H1 (cell line): Measurements from ENCODE around the gene DIPK1B. TPM values are rescaled to one million over a fixed set of nuclear protein-coding genes. Genes with fewer than 3 reads are reported as not detected.

Source experiments
- CTCF ChIA-PET: fragments of 300-600 bp; sonication (Branson Sonifier 250); formaldehyde crosslinking; loops from one replicate; lab custom pipeline; 2021; ENCODE audit not compliant: partially characterized antibody; lab: Charles Lee
- POLR2A ChIA-PET: fragments of 300-600 bp; sonication (Branson Sonifier 250); formaldehyde crosslinking; loops from one replicate; lab custom pipeline; 2021; ENCODE audit warnings: inconsistent platforms; ENCODE audit not compliant: partially characterized antibody; lab: Charles Lee
- DNase-seq, 2 experiments: peaks; one replicate each; pipeline versions ENCODE4 v3.0.0 to v3.0.0-alpha.2; 2010 to 2022; ENCODE audit warnings: low spot score in 2 of 2, low read depth in 1 of 2, mixed read lengths in 1 of 2
- FAIRE-seq: peaks from 2 replicates; lab custom pipeline; 2011; peaks lifted over from hg19 to GRCh38; lab: Jason Lieb, UNC
- H2AFZ ChIP-seq: 2 replicates; pipeline ENCODE4 v1.8.1; 2012; ENCODE audit warnings: low read length, inconsistent platforms
- H2AK5ac ChIP-seq: 2 replicates; pipeline ENCODE4 v1.6.1; 2013; ENCODE audit warnings: low read depth, low read length
- H2BK120ac ChIP-seq: replicated peaks from 2 replicates; pipeline ENCODE3; 2013; ENCODE audit warnings: low read depth, low read length, inconsistent platforms
- H2BK12ac ChIP-seq: 2 replicates; pipeline ENCODE4 v1.6.1; 2013; ENCODE audit warnings: low read depth, low read length
- H2BK15ac ChIP-seq: 2 replicates; pipeline ENCODE4 v1.6.1; 2013; ENCODE audit warnings: low read length
- H2BK20ac ChIP-seq: 2 replicates; pipeline ENCODE4 v1.6.1; 2013; ENCODE audit warnings: low read length
- H2BK5ac ChIP-seq: 2 replicates; pipeline ENCODE4 v1.6.1; 2013; ENCODE audit warnings: low read depth, low read length
- H3K14ac ChIP-seq: 2 replicates; pipeline ENCODE4 v1.6.1; 2013; ENCODE audit warnings: inconsistent platforms; ENCODE audit not compliant: insufficient read length
- H3K18ac ChIP-seq: 2 replicates; pipeline ENCODE4 v1.6.1; 2013; ENCODE audit warnings: low read length; ENCODE audit errors: extremely low read depth
- H3K23ac ChIP-seq: 2 replicates; pipeline ENCODE4 v1.6.1; 2013; ENCODE audit warnings: inconsistent platforms; ENCODE audit not compliant: insufficient read length
- H3K23me2 ChIP-seq: 2 replicates; pipeline ENCODE4 v1.6.1; 2013; ENCODE audit warnings: low read depth, low read length
- H3K27ac ChIP-seq: 2 replicates; pipeline ENCODE4 v1.6.1; 2011; ENCODE audit warnings: low read depth, low read length, inconsistent platforms
- H3K27me3 ChIP-seq, 4 experiments: replicated peaks in 1 of 4; 1 replicate in 1 of 4; 2 replicates in 3 of 4; pipeline versions ENCODE4 v1.6.1 to v1.8.1; 2011 to 2013; ENCODE audit warnings: low read length in 3 of 4, mild to moderate bottlenecking in 3 of 4, inconsistent platforms in 2 of 4, mixed read lengths in 2 of 4, moderate library complexity in 1 of 4; ENCODE audit not compliant: control insufficient read depth in 3 of 4, insufficient read depth in 3 of 4; ENCODE audit errors: extremely low read depth in 1 of 4
- H3K36me3 ChIP-seq, 4 experiments: 2 replicates each; pipeline versions ENCODE4 v1.6.1 to v1.8.1; 2011 to 2013; ENCODE audit warnings: mild to moderate bottlenecking in 4 of 4, low read length in 3 of 4, moderate library complexity in 2 of 4, control low read depth in 1 of 4, inconsistent platforms in 1 of 4; ENCODE audit not compliant: insufficient read depth in 4 of 4, control insufficient read depth in 2 of 4
- H3K4ac ChIP-seq: replicated peaks from 2 replicates; pipeline ENCODE3; 2013; ENCODE audit warnings: low read length, low read depth, mixed read lengths, inconsistent platforms; ENCODE audit not compliant: insufficient read length
- H3K4me1 ChIP-seq, 4 experiments: replicated peaks in 1 of 4; 1 replicate in 1 of 4; 2 replicates in 3 of 4; pipeline versions ENCODE4 v1.6.1 to v1.8.1; 2011 to 2013; ENCODE audit warnings: low read length in 3 of 4, inconsistent platforms in 2 of 4, mixed read lengths in 1 of 4; ENCODE audit not compliant: insufficient read depth in 4 of 4, control insufficient read depth in 3 of 4
- H3K4me2 ChIP-seq, 2 experiments: 2 replicates each; pipeline versions ENCODE4 v1.6.1 to v1.8.1; 2011 to 2013; ENCODE audit warnings: low read depth in 2 of 2, low read length in 2 of 2, control low read depth in 1 of 2, inconsistent platforms in 1 of 2, mild to moderate bottlenecking in 1 of 2; ENCODE audit not compliant: insufficient read depth in 1 of 2
- H3K4me3 ChIP-seq, 4 experiments: fragments of 200-600, 300-600 bp in 1 of 4; sonication (generic), shearing (Covaris generic), sonication (Bioruptor Twin) in 1 of 4; 2 replicates each; pipeline versions ENCODE4 v1.5.1 to v1.8.1; 2011 to 2016; ENCODE audit warnings: low read length in 4 of 4, low read depth in 3 of 4, control low read depth in 2 of 4, inconsistent platforms in 2 of 4, mild to moderate bottlenecking in 2 of 4, mixed read lengths in 1 of 4, moderate library complexity in 1 of 4; ENCODE audit not compliant: insufficient read depth in 2 of 4; ENCODE audit errors: extremely low read depth in 1 of 4
- H3K56ac ChIP-seq: replicated peaks from 2 replicates; pipeline ENCODE3; 2013; ENCODE audit warnings: low read depth, mild to moderate bottlenecking, mixed read lengths, low read length, inconsistent platforms; ENCODE audit not compliant: insufficient read length
- H3K79me1 ChIP-seq: 2 replicates; pipeline ENCODE4 v1.6.1; 2013; ENCODE audit warnings: low read depth, low read length, control low read depth
- H3K79me2 ChIP-seq, 2 experiments: 2 replicates each; pipeline versions ENCODE4 v1.6.1 to v1.8.1; 2012 to 2013; ENCODE audit warnings: low read length in 2 of 2, mild to moderate bottlenecking in 2 of 2, inconsistent platforms in 1 of 2; ENCODE audit not compliant: insufficient read depth in 2 of 2, control insufficient read depth in 1 of 2
- H3K9ac ChIP-seq, 4 experiments: replicated peaks in 1 of 4; 1 replicate in 1 of 4; 2 replicates in 3 of 4; pipeline versions ENCODE4 v1.6.1 to v1.8.1; 2011 to 2013; ENCODE audit warnings: low read depth in 3 of 4, low read length in 3 of 4, control low read depth in 2 of 4, mild to moderate bottlenecking in 2 of 4, moderate library complexity in 2 of 4, inconsistent platforms in 1 of 4; ENCODE audit errors: extremely low read depth in 1 of 4
- H3K9me3 ChIP-seq, 2 experiments: 2 replicates each; pipeline versions ENCODE4 v1.6.1 to v1.8.1; 2012 to 2013; ENCODE audit warnings: mild to moderate bottlenecking in 2 of 2, moderate library complexity in 2 of 2, control low read depth in 1 of 2, inconsistent platforms in 1 of 2, low read depth in 1 of 2, low read length in 1 of 2, mixed read lengths in 1 of 2; ENCODE audit not compliant: insufficient read depth in 2 of 2
- H4K20me1 ChIP-seq, 2 experiments: replicated peaks in 1 of 2; 2 replicates each; pipeline versions ENCODE3 to v1.8.1; 2011 to 2013; ENCODE audit warnings: inconsistent platforms in 2 of 2, low read length in 2 of 2, mild to moderate bottlenecking in 1 of 2; ENCODE audit not compliant: insufficient read depth in 2 of 2, control insufficient read depth in 1 of 2
- H4K5ac ChIP-seq: 2 replicates; pipeline ENCODE4 v1.6.1; 2013; ENCODE audit warnings: low read length, low read depth, mixed read lengths, inconsistent platforms; ENCODE audit not compliant: insufficient read length
- H4K8ac ChIP-seq: 2 replicates; pipeline ENCODE4 v1.8.0; 2013; ENCODE audit warnings: mild to moderate bottlenecking, moderate library complexity, low read length, inconsistent platforms; ENCODE audit not compliant: insufficient read depth; ENCODE audit errors: extremely low read depth
- H4K91ac ChIP-seq: replicated peaks from 2 replicates; pipeline ENCODE3; 2013; ENCODE audit warnings: low read length, mixed read lengths, inconsistent platforms; ENCODE audit not compliant: insufficient read length
- BRCA1 ChIP-seq: IDR thresholded peaks from 2 replicates; pipeline ENCODE4 v1.6.1; 2012; ENCODE audit warnings: low read depth, low read length, improper control_type of control experiment
- CHD2 ChIP-seq: IDR thresholded peaks from 2 replicates; pipeline ENCODE4 v1.6.1; 2012; ENCODE audit warnings: low read length, improper control_type of control experiment
- CREB1 ChIP-seq: IDR thresholded peaks from 2 replicates; pipeline ENCODE4 v1.6.1; 2012; ENCODE audit warnings: inconsistent platforms
- HDAC2 ChIP-seq, 2 experiments: fragments of 300-600 bp in 1 of 2; sonication (generic) in 1 of 2; IDR thresholded peaks; 2 replicates each; pipeline ENCODE4 v1.6.1; 2011 to 2012; ENCODE audit warnings: low read depth in 2 of 2, low read length in 2 of 2, mild to moderate bottlenecking in 2 of 2, moderate library complexity in 2 of 2, borderline replicate concordance in 1 of 2, inconsistent platforms in 1 of 2
- NANOG ChIP-seq: IDR thresholded peaks from 2 replicates; pipeline ENCODE4 v1.6.1; 2011; ENCODE audit warnings: low read length, low read depth, mild to moderate bottlenecking, inconsistent platforms; ENCODE audit not compliant: insufficient read depth, poor library complexity, severe bottlenecking
- POLR2AphosphoS5 ChIP-seq: IDR thresholded peaks from 2 replicates; pipeline ENCODE4 v1.6.1; 2011; ENCODE audit warnings: low read depth, low read length
- RAD21 ChIP-seq, 2 experiments: IDR thresholded peaks in 1 of 2; conservative IDR thresholded peaks in 1 of 2; 2 replicates each; pipeline ENCODE4 v1.6.1; 2011; ENCODE audit warnings: low read depth in 2 of 2, low read length in 2 of 2, improper control_type of control experiment in 1 of 2, inconsistent platforms in 1 of 2, mild to moderate bottlenecking in 1 of 2, moderate library complexity in 1 of 2
- RBBP5 ChIP-seq: IDR thresholded peaks from 2 replicates; pipeline ENCODE4 v1.7.1; 2012; ENCODE audit warnings: low read depth, mild to moderate bottlenecking, inconsistent platforms, low read length, moderate library complexity, borderline replicate concordance
- SP2 ChIP-seq: IDR thresholded peaks from 2 replicates; pipeline ENCODE4 v1.6.1; 2012; ENCODE audit warnings: mild to moderate bottlenecking, low read length, inconsistent platforms
- SP4 ChIP-seq: IDR thresholded peaks from 2 replicates; pipeline ENCODE4 v1.6.1; 2012; ENCODE audit warnings: low read length, inconsistent platforms
- YY1 ChIP-seq: IDR thresholded peaks from 2 replicates; pipeline ENCODE4 v1.6.1; 2011; ENCODE audit warnings: low read depth, mild to moderate bottlenecking, low read length
- WGBS, 2 experiments: shearing (Covaris generic) in 1 of 2; methylation state at CpG; one replicate each; pipeline versions ENCODE4 v1.1.6 to v1.1.7; 2013 to 2015; ENCODE audit warnings: low lambda C conversion rate in 2 of 2, mixed read lengths in 2 of 2, inconsistent platforms in 1 of 2, low coverage in 1 of 2, missing lambda C conversion rate in 1 of 2; ENCODE audit not compliant: insufficient replicate concordance in 2 of 2, insufficient coverage in 1 of 2, insufficient read length in 1 of 2; ENCODE audit errors: extremely low coverage in 1 of 2, missing lambda C conversion rate in 1 of 2; 5-methylcytosine and 5-hydroxymethylcytosine counted together
- polyA plus RNA-seq, 7 experiments: library from polyadenylated mRNA; depleted of rRNA in 3 of 7; stranded (reverse) in 5 of 7; unstranded in 2 of 7; fragments of >200 nt in 5 of 7; fragments of 200-250 nt in 2 of 7; gene quantifications; 1 replicate in 5 of 7; 2 replicates in 1 of 7; 4 replicates in 1 of 7; pipeline versions ENCODE4 v1.2.1 to v1.2.3, GENCODE V29; 2011 to 2013; ENCODE audit warnings: missing spikeins in 2 of 7, mixed read lengths in 2 of 7
- total RNA-seq: library from RNA; stranded (reverse); fragmentation: NEBNext Ultra II Directional; extraction: Animal tissue kit (Norgen Biotek cat#: 25700); gene quantifications from 2 replicates; pipeline ENCODE4 v1.2.1, GENCODE V29; 2021
- TF ChIP-seq, protein P1 (sequence below): IDR thresholded peaks from 2 replicates; pipeline ENCODE4 v1.6.1; 2012; ENCODE audit warnings: inconsistent platforms
- TF ChIP-seq, protein P2 (sequence below): IDR thresholded peaks from 2 replicates; pipeline ENCODE4 v1.6.1; 2012; ENCODE audit warnings: inconsistent platforms

Gene DIPK1B
- total and polyA plus RNA-seq, 2 of the 8 experiments (the other 6 are each of a cell fraction or from before 2014, with no cell fraction given) = 32.3 to 64.8 TPM

DNA sequence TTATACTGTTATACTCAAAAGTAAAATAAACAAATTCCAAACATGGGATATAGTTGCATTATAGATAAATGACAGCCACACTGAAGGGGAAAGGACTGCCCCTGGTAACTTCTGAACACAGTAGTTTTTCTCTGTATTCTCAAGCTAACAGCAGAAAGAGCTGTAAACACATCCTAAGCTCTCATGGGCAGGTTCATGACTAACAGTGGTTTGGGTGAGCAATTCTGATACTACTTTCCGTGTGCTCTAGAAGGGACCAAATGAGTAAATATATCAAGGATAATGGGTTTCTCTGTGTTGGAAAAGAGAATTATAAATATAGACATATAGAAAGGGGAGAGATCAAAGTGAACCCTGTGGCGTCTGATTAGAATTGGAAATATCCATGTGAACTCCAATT, 38.2 kb downstream of the DIPK1B start:
- Histone ChIP-seq H3K56ac (no peak overlapping the region), H3K4me2 (no peak overlapping the region), H3K23me2 (no peaks in the 10 kb centered on the region; the same call in 1 of the 2 replicates), H2BK20ac (no peak overlapping the region), H2BK12ac (no peak overlapping the region), H3K27ac (no peak overlapping the region), H2AK5ac (no peak overlapping the region), H2BK5ac (no peak overlapping the region), H3K36me3 (no peaks in the 10 kb centered on the region), H4K5ac (no peak overlapping the region), H2BK120ac (no peak overlapping the region), H3K18ac (no peak overlapping the region), H4K20me1 (no peaks in the 10 kb centered on the region), H3K4me1 (peaks cover 0 to 2% (median 0%) of the 10 kb centered on the region in 4 experiments; a peak in 2 of 7 replicates), H3K9ac (no peak overlapping the region), H3K9me3 (peaks cover 3 to 6% of the 10 kb centered on the region in 2 experiments; a peak in 1 of 4 replicates), H3K14ac (no peak overlapping the region), H3K79me1 (no peaks in the 10 kb centered on the region), H3K4me3 (no peak overlapping the region), H2AFZ (no peak overlapping the region), H4K91ac (no peak overlapping the region), H3K27me3 (no peaks in the 10 kb centered on the region), H4K8ac (no peak overlapping the region), H3K79me2 (no peaks in the 10 kb centered on the region), H2BK15ac (no peak overlapping the region), H3K4ac (no peak overlapping the region), H3K23ac (no peak overlapping the region)
- FAIRE-seq = no peak
- DNase-seq = no peak
- WGBS, 2 experiments = 86% methylated on average over 2 of the region's 2 CpGs; no CpG with 5 or more reads in 1 of the 2 experiments
- CTCF ChIA-PET = interaction anchor here (0.6 to 2.7 kb wide), 7 partner anchors 7 to 388 kb away, joined by 3 to 9 read pairs (median 4); partner anchors contain the start of genes AJM1 and LCN8
- POLR2A ChIA-PET = interaction anchor here (1.5 to 11.7 kb wide), 2 partner anchors 9 to 21 kb away, joined by 4 to 137 read pairs; no protein-coding TSS in a partner anchor
- no peak for TF ChIP-seq POLR2AphosphoS5
- no peak for TF ChIP-seq YY1
- TF ChIP-seq HDAC2 (IDR thresholded peaks at IDR 0.05; ENCODE audit: borderline replicate concordance in 1 of 2, low read depth in 2 of 2, low read length in 2 of 2) = no peak
- no peak for TF ChIP-seq CHD2
- no peak for TF ChIP-seq NANOG
- no peak for TF ChIP-seq SP4
- TF ChIP-seq RBBP5 = no peak
- no peak for TF ChIP-seq BRCA1
- no peak for TF ChIP-seq SP2
- TF ChIP-seq, protein P1, sequence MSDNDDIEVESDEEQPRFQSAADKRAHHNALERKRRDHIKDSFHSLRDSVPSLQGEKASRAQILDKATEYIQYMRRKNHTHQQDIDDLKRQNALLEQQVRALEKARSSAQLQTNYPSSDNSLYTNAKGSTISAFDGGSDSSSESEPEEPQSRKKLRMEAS = no peak
- TF ChIP-seq CREB1 = no peak
- TF ChIP-seq, protein P2, sequence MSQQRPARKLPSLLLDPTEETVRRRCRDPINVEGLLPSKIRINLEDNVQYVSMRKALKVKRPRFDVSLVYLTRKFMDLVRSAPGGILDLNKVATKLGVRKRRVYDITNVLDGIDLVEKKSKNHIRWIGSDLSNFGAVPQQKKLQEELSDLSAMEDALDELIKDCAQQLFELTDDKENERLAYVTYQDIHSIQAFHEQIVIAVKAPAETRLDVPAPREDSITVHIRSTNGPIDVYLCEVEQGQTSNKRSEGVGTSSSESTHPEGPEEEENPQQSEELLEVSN = no peak
- TF ChIP-seq RAD21 (IDR thresholded peaks at IDR 0.05 in 1 of 2, conservative IDR thresholded peaks at IDR 0.05 in 1 of 2; ENCODE audit: low read depth in 2 of 2, low read length in 2 of 2) = no peak
